ENCODE data around the gene CCL28. TPM values are rescaled to one million over a fixed set of nuclear protein-coding genes. Genes with fewer than 3 reads are reported as not detected.
"Not testable (repeated sequence)": the region's sequence is repeated elsewhere in the genome, so short reads cannot be mapped to it uniquely, and the experiment has no call there.

CCL28 gene
- total and polyA plus RNA-seq, 2 donors = 0.68 to 1.4 TPM

DNA sequence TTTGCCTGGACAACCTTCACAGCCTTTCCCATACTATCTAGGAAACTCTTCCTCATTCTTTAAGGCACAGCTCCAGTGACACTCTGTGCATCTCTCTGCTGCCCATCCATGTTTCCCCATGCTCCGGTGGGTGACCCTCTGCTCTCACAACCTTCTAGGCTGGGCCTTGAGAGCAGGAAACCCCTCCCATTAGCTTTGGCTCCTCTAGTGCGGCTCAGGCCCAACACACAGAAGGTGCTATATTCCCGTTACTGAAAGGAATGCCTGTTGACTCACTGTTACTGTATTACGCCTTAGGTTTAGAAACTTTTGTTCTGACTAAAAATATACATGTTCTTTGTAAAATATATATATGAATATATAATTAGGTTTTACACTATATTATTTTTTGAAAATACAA, 8.1 kb upstream of the CCL28 start:
- Histone ChIP-seq H3K4me3 (ENCODE audit: low read depth, low read length) (no peak overlapping the region), H3K4me1 (ENCODE audit: insufficient read depth) (no peaks in the 10 kb centered on the region), H3K36me3 (ENCODE audit: insufficient read depth) (no peaks in the 10 kb centered on the region), H3K27ac (ENCODE audit: low read depth) (no peak overlapping the region)
- 67% methylated on average over 4 of the region's 4 CpGs for WGBS
- DNase-seq (ENCODE audit: extremely low spot score) = no peak

DNA sequence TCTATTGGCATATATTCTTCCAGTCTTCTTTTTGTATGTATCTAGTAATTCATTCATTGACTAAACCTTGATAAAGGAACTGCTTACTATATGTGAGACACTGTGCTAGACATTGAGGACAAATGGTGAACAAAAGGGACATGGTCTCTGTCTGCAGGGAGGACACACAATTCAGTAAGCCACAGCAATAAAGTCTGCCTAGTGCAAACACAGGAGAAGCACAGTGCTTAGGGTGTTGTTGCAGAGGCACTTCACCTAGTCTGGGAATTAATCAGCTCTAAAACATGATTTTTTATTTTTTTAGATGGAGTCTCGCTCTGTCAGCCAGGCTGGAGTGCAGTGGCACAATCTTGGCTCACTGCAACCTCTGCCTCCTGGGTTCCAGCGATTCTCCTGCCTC, 6.4 kb upstream of the CCL28 start:
- 89% methylated on average over 2 of the region's 2 CpGs for WGBS
- Histone ChIP-seq H3K36me3 (ENCODE audit: insufficient read depth) (no peaks in the 10 kb centered on the region), H3K4me1 (ENCODE audit: insufficient read depth) (no peaks in the 10 kb centered on the region), H3K27ac (ENCODE audit: low read depth) (no peak overlapping the region), H3K4me3 (ENCODE audit: low read depth, low read length) (no peak overlapping the region)
- no peak for DNase-seq (ENCODE audit: extremely low spot score)

DNA sequence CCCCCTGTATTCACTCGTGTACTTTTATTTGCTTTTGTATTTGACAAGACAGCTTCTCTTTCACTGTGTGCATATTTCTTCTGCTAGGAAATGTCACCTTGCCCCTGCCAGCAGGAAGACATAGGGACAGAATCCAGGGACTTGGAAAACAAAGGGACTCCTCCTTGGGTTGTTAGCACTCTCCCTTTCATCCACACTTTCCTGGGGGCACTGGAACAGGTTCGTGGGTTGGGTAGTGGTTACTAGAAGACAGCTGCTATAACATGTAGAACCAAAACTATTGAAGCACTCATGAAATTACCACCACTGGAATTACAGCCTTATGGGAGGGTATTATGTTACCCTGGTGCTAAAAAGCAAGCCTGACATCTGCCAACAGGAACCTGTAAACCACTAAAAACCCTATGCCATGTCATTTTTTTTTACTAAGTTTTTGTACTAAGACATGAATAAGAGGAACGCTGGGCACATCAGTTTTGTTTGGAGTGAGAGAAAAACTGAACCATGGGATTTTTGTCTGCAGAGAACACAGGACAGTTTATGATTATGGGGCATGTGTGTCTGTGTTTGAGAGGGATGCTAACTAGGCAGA, 4.7 kb upstream of the CCL28 start:
- 52% methylated on average over 3 of the region's 3 CpGs for WGBS
- H3K4me3 ChIP-seq (ENCODE audit: low read depth, low read length) = no peak overlapping the region
- no peaks in the 10 kb centered on the region for H3K36me3 ChIP-seq (ENCODE audit: insufficient read depth)
- H3K27ac ChIP-seq (ENCODE audit: low read depth) = no peak overlapping the region
- DNase-seq (ENCODE audit: extremely low spot score) = no peak
- no peaks in the 10 kb centered on the region for H3K4me1 ChIP-seq (ENCODE audit: insufficient read depth)

DNA sequence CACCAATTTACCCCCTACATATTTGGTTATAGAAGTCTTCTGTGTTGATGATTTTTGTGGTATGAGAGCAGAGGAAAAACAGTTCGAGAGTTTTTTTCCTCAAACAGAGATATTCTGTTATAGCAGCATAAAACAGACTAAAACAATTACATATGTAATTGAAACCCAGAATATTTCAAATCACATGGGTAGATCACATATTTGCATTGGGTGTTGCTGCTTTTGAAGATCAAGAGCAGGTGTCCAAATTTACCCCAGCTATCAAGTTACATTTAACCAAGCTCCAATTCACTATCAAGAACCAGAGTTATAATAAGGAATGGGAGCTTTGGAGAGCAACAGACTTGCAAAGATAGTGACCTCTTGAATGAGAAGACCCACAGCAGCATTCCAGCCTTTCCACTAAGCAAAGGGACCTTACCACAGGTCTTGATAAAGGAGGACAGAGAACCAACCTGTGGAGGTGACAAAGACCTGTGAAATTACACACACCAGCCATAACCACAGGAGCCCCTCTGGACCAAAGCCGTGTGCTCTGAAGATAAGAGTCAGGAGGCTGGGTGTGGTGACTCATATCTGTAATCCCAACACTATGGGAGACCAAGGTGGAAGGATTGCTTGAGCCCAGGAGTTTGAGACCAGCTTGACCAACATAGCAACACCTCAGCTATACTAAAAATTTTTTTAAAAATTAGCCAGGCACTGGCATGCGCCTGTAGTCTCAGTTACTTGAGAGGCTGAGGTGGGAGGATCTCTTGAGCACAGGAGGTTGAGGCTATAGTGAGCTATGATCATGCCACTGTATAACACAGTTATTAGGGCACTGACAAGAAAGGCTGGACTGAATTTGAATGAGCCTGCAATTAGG, 4.0 kb upstream of the CCL28 start:
- DNase-seq (ENCODE audit: extremely low spot score) = no peak
- Histone ChIP-seq H3K4me1 (ENCODE audit: insufficient read depth) (no peaks in the 10 kb centered on the region), H3K27ac (ENCODE audit: low read depth) (no peak overlapping the region), H3K36me3 (ENCODE audit: insufficient read depth) (no peaks in the 10 kb centered on the region), H3K4me3 (ENCODE audit: low read depth, low read length) (no peak overlapping the region)
- 76% methylated on average over 3 of the region's 3 CpGs for WGBS

DNA sequence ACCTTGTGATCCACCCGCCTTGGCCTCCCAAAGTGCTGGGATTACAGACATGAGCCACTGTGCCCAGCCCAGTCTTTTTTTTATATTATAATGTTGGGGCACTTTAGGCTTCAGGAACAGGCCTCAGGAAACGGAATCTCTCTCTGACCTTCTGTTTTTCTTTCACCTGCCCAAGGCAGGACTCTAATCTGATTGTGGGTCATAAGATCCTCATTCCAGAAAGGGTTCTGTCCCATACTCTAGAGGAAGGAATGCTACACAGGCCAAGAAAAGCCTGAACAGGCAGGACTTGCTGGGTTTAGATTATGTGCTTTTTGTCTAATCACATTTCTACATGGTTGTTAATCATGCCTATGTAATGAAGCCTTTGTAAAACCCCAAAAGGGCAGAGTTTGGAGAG, 1.8 kb upstream of the CCL28 start:
- Histone ChIP-seq H3K27ac (ENCODE audit: low read depth) (no peak overlapping the region), H3K4me3 (ENCODE audit: low read depth, low read length) (no peak overlapping the region), H3K36me3 (ENCODE audit: insufficient read depth) (no peaks in the 10 kb centered on the region), H3K4me1 (ENCODE audit: insufficient read depth) (no peaks in the 10 kb centered on the region)
- 92% methylated on average over 2 of the region's 2 CpGs for WGBS
- DNase-seq (ENCODE audit: extremely low spot score) = no peak

DNA sequence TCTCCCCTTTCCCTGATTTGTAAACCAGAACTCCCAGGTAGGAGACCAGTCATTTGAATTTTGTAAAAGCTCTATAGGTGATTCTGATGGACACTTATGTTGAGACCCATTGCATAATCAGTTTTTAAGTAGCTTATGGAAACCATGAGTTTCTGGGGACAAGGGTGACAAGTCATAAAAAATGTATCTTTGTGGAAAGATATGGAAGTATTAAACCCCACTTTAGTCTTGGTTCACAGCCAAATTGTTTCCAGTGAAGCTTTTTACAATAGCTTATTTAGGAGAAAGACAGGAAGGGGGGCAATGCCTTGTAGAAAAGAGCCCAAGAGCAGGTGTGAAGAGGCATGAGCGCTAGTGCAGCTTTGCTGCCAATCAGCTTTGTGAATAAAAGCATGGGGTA, 453 bp upstream of the CCL28 start:
- 92% methylated on average over 1 of the region's 1 CpG for WGBS
- Histone ChIP-seq H3K4me3 (ENCODE audit: low read depth, low read length) (no peak overlapping the region), H3K4me1 (ENCODE audit: insufficient read depth) (no peaks in the 10 kb centered on the region), H3K36me3 (ENCODE audit: insufficient read depth) (no peaks in the 10 kb centered on the region), H3K27ac (ENCODE audit: low read depth) (no peak overlapping the region)
- no peak for DNase-seq (ENCODE audit: extremely low spot score)

DNA sequence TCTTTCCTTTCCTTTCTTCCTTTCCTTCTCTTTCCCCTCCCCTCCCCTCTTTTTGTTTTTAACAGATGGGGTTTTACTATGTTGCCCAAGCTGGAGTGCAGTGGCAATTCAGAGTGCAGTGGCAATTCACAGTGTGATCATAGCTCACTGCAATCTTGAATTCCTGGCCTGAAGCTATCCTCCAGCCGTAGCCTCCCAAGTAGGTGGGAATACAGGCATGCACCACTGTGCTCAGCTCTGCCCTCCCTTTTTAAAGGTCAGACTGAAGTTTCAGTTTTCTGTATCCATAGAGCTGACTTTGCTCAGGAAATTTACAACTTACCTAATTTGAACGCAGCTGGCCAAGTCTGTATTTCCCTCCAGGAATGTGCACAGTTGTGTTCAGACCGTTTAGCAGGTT, 696 bp downstream of the CCL28 start:
- Histone ChIP-seq H3K36me3 (ENCODE audit: insufficient read depth) (no peaks in the 10 kb centered on the region), H3K4me3 (ENCODE audit: low read depth, low read length) (no peak overlapping the region), H3K4me1 (ENCODE audit: insufficient read depth) (no peaks in the 10 kb centered on the region), H3K27ac (ENCODE audit: low read depth) (no peak overlapping the region)
- DNase-seq (ENCODE audit: extremely low spot score) = no peak
- WGBS = 51% methylated on average over 3 of the region's 3 CpGs

DNA sequence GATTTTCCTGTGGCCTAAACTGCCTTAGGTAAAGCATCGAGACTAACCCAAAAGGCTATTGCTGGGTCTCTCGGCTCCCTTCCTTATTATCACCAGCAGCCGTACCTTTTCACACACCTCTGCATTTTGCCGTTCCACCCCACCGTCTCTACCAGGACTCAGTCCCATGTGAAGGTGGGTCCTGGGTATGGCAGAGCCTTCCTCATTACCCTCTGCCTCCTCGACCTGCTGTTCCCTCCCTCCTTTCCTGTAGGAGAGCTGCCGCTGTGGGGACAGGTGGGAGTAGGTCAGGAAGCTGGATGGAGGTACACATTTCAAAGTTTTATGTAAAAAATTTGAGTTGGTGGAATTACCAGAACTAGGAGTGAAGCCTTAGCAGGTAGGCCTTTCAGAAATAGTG, 1.8 kb downstream of the CCL28 start:
- Histone ChIP-seq H3K27ac (ENCODE audit: low read depth) (no peak overlapping the region), H3K36me3 (ENCODE audit: insufficient read depth) (no peaks in the 10 kb centered on the region), H3K4me1 (ENCODE audit: insufficient read depth) (no peaks in the 10 kb centered on the region), H3K4me3 (ENCODE audit: low read depth, low read length) (no peak overlapping the region)
- DNase-seq (ENCODE audit: extremely low spot score) = no peak
- 82% methylated on average over 7 of the region's 7 CpGs for WGBS

DNA sequence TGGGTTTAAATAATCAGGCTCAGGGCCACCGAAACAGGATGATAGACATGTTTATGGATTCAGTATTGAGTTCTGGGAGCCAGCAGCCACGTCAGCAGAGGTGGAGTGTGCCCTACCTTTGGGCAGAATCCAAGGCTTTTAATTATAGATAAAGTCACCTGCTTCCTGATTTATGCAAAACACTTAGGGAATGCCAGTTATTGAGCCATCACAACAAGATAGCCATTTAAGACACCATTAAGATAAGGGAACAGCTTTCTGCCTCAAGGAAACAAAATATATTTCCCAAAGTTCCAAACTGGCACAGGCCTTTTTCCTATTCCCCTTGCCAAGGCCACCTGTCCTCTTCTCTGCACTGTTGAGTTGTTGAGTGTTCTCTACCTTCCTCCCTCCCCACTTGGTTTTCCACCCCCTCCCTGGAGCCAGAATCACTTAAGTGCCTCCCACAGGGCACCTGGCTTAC, 2.4 kb downstream of the CCL28 start:
- no peak for DNase-seq (ENCODE audit: extremely low spot score)
- no peaks in the 10 kb centered on the region for H3K36me3 ChIP-seq (ENCODE audit: insufficient read depth)
- H3K4me3 ChIP-seq (ENCODE audit: low read depth, low read length) = no peak overlapping the region
- 36% methylated on average over 2 of the region's 2 CpGs for WGBS
- H3K27ac ChIP-seq (ENCODE audit: low read depth) = no peak overlapping the region
- no peaks in the 10 kb centered on the region for H3K4me1 ChIP-seq (ENCODE audit: insufficient read depth)

DNA sequence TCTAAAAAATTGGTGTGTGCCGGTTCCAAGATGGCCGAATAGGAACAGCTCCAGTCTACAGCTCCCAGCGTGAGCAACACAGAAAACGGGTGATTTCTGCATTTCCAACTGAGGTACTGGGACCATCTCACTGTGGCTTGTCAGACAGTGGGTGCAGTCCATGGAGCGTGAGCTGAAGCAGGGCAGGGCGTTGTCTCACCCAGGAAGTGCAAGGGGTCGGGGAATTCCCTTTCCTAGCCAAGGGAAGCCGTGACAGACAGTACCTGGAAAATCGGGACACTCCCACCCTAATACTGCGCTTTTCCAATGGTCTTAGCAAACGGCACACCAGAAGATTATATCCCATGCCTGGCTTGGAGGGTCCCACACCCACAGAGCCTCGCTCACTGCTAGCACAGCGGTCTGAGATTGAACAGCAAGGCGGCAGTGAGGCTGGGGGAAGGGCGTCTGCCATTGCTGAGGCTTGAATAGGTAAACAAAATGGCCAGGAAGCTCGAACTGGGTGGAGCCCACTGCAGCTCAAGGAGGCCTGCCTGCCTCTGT, 9.6 kb downstream of the CCL28 start:
- H3K4me3 ChIP-seq (ENCODE audit: low read depth, low read length); H3K4me1 ChIP-seq (ENCODE audit: insufficient read depth); DNase-seq (ENCODE audit: extremely low spot score); H3K36me3 ChIP-seq (ENCODE audit: insufficient read depth); H3K27ac ChIP-seq (ENCODE audit: low read depth): not testable (repeated sequence)
- 89% methylated on average over 16 of the region's 16 CpGs for WGBS

DNA sequence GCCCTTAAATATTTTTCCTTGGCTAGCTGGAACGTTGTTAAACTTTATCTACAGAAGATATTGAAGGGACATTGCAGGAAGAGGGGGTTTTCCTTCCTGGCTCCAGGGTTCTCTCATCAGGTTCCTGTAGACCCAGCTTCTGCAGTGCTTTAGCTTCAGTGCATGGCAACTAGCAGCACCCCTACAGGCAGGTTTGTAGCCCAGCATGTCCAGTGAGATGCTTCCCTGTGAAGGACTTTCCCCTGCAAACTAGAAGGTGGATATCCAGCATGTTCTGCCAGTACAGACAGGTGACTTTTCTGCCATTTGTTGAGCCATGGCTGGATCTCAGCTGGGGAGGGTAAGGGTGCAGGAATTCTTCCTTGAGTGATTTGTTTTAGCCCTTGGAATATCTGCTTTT, 10.4 kb downstream of the CCL28 start:
- Histone ChIP-seq H3K4me1 (ENCODE audit: insufficient read depth) (no peaks in the 10 kb centered on the region), H3K27ac (ENCODE audit: low read depth) (no peak overlapping the region), H3K36me3 (ENCODE audit: insufficient read depth) (no peaks in the 10 kb centered on the region), H3K4me3 (ENCODE audit: low read depth, low read length) (no peak overlapping the region)
- WGBS = 44% methylated on average over 1 of the region's 1 CpG
- DNase-seq (ENCODE audit: extremely low spot score) = no peak

DNA sequence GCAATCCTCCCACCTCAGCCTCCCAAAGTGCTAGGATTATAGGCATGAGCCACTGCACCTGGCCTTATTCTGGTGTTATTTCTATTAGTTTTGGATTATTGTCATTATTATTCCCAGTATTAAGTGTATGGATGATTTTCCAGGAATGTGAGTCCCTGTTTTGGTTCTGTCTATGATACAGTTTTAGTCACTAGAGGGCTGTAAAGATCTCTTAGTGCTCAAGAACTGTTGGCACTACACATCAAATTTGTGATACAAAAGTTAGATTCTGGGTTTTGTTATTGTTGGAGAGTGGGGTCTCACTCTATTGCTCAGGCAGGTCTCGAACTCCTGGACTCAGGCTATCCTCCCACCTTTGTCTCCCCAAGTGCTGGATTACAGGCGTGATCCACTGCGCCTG, 12.1 kb downstream of the CCL28 start:
- no peak for DNase-seq (ENCODE audit: extremely low spot score)
- no peaks in the 10 kb centered on the region for H3K36me3 ChIP-seq (ENCODE audit: insufficient read depth)
- H3K27ac ChIP-seq (ENCODE audit: low read depth) = no peak overlapping the region
- no peak overlapping the region for H3K4me3 ChIP-seq (ENCODE audit: low read depth, low read length)
- H3K4me1 ChIP-seq (ENCODE audit: insufficient read depth) = no peaks in the 10 kb centered on the region
- WGBS = 86% methylated on average over 3 of the region's 3 CpGs

DNA sequence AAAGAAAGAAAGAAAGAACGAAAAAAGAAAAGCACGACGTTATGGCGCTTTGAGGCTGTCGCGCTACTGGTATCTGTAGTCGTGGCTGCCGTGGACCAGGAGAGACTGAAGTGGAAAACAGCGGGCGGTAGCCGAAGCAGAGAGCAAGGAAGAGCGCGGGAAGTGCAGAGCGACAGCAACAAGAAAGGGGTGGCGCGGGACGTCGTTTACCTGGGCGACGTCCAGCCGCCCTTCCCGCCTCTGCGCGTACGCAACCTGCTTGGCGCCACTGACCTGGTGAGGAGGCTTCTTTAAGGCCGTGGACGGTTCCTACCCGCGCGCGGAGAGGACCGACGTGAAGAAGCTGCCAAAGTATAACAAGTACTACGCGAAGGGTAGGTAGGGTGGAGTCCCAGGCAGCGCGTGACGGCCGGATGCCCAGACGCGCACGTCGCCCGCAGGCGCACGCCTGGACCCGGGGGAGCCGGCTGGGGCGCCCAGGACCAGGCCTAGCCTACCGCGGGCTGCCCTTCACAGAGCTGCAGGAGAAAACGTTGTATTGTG, 15.4 kb downstream of the CCL28 start:
- H3K4me1 ChIP-seq (ENCODE audit: insufficient read depth) = no peaks in the 10 kb centered on the region
- 3% methylated on average over 53 of the region's 53 CpGs for WGBS
- H3K27ac ChIP-seq (ENCODE audit: low read depth) = no peak overlapping the region
- no peak for DNase-seq (ENCODE audit: extremely low spot score)
- H3K4me3 ChIP-seq (ENCODE audit: low read depth, low read length) = peak overlapping the region; percentile 47
- no peaks in the 10 kb centered on the region for H3K36me3 ChIP-seq (ENCODE audit: insufficient read depth)

DNA sequence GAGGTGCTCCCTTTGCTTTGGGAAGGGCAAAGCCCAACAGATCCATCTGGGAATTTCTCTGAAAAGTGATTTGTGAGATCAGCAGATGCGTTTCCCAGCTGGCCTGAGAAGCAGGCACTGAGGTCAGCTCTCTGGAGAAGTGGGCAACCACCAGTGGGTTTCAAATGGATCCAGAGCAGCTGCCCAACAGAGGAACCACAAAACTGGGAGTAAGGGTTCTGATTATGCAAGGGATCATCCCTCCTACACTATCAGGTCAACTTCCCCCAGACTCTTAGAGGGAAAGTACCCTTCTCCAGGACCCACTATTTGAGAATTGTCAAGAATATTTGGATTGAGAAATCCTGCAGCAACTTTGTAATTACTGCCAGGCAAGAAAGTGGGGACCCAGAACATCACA, 21.7 kb downstream of the CCL28 start:
- Histone ChIP-seq H3K4me1 (ENCODE audit: insufficient read depth) (no peaks in the 10 kb centered on the region), H3K36me3 (ENCODE audit: insufficient read depth) (no peaks in the 10 kb centered on the region), H3K4me3 (ENCODE audit: low read depth, low read length) (no peak overlapping the region), H3K27ac (ENCODE audit: low read depth) (no peak overlapping the region)
- WGBS = 71% methylated on average over 1 of the region's 1 CpG
- no peak for DNase-seq (ENCODE audit: extremely low spot score)
